Fibroblast of the aortic adventitia (primary cell): ENCODE results near the gene FMNL2. TPM values are rescaled to one million over a fixed set of nuclear protein-coding genes. Genes with fewer than 3 reads are reported as not detected.

Experiments
- DNase-seq: peaks from one replicate; pipeline ENCODE4 v3.0.0-alpha.2; 2010; ENCODE audit warnings: low read depth
- H3K4me3 ChIP-seq: 2 replicates; pipeline ENCODE4 v1.5.1; 2011; ENCODE audit warnings: low read depth, mild to moderate bottlenecking, control low read depth, low read length, moderate library complexity
- CTCF ChIP-seq: IDR thresholded peaks from 2 replicates; pipeline ENCODE4 v1.5.1; 2011; ENCODE audit warnings: mild to moderate bottlenecking, low read length, control low read depth, inconsistent platforms; ENCODE audit not compliant: insufficient read depth
- total RNA-seq: library from RNA; depleted of rRNA; stranded (reverse); fragments of >200 nt; gene quantifications from 2 replicates; pipeline ENCODE4 v1.2.3, GENCODE V29; 2012; ENCODE audit warnings: low replicate concordance

FMNL2 gene
- total RNA-seq, 1 donor, result 23.6 TPM

- H3K4me3 ChIP-seq, result no peak overlapping the region
- no peak for TF ChIP-seq CTCF
- no peak for DNase-seq
Observed at GRCh38 chr2:152564754-152565551, 230.0 kb downstream of the FMNL2 start.

DNA sequence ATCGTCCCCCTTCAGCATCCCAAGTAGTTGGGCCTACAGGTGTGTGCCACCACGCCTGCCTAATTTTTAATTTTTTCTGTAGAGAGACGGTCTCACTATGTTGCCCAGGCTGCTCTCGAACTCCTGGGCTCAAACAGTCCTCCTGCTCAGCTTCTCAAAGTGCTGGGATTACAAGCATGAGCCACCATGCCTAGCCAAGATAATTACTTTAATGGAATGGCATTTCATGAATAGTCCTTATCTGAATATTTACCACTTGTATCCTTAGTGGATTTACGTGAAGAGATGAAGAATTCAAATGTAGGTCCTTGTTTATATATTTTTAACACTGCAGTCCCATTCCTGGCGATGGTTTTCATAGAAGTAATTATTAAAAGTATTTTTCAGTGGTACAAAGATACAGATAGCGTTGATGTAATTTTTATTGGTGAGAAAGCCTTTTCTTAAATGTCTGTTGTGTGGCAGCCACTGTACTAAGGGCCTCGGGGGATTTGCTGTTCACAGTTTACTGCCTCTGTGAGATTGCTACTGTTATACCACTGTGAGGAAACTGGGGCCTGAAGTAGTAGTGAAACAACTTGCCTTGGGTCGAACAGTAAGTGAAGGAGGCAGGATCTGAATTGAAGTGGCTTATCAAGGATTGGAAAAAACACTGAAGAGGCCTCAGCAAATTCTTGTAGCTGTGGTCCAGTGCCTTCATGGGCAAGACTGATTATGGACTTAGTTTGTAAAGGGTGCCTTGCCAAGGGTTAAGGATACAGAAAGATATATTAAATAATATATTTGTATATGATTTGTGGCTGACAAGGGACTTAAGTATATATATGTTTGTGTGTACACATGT is 231.1 kb downstream of the FMNL2 start:
- no peak for DNase-seq

GRCh38 chr2:152566728-152567069 is 231.7 kb downstream of the FMNL2 start:
- TF ChIP-seq CTCF, result no peak
- no peak overlapping the region for H3K4me3 ChIP-seq
- DNase-seq, result no peak

More for the DNA sequence above, 231.1 kb downstream of the FMNL2 start:
- no peak for TF ChIP-seq CTCF
- H3K4me3 ChIP-seq, result no peak overlapping the region

- no peak for DNase-seq
- no peak overlapping the region for H3K4me3 ChIP-seq
- TF ChIP-seq CTCF, result no peak
Observed at GRCh38 chr2:152568531-152568930, 233.6 kb downstream of the FMNL2 start.

DNA sequence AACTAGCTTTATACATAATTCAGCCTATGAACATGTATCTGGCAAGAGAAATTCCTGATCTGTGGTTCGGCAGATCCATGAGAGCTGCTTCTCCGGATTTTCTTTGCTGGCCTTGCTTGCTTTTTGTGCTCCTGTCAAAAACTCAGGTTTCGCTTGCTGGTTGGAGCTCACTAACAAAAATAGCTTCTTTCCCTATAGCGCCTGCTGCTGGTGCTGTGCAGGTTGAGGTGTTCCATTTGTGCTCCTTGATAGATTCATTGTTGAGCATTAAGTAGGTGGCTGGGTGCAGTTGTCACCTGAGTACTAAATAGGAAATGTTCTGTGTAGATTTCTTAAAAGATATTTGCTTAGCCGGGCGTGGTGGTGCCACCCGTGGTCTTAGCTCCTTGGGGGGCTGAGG is 234.2 kb downstream of the FMNL2 start:
- DNase-seq, result no peak
- TF ChIP-seq CTCF, result no peak
- H3K4me3 ChIP-seq, result no peak overlapping the region

DNA sequence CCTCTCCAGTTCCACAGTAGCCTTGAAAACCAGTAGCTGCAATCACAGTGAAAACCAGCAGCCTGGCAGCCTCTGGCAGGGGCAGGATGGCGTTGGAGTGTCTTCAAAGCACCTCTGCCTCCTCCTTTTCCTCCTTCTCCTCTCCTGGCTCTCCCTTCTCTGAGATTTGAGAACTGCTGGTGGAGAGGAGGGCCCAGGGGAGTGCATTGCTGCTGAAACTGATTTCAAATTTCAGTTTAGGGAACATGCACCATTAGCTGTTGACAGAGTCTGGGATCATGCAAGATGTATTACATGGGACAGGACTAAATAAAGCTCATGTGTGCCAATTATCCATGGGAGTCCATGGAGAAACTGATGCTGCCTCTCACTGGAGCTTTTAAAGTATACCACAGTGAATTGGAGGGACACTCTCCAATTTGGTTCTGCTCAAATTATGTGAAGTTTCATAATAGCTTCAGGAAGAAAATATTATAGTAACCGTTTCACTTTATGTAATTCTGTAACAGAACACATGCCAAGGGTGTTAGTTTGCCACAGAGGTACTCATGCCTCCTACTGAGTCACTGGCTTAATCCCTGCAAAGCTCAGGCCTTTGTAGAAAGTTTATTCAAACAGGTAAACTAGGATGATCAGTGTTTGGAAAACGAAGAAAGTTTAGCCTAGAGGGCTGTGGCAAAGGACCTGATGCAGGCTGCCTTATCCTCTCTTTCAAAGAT is 236.2 kb downstream of the FMNL2 start:
- no peak overlapping the region for H3K4me3 ChIP-seq
- peak; percentile 42 for DNase-seq
- TF ChIP-seq CTCF, result no peak
